ENCODE results near the gene PFKM. TPM values are rescaled to one million over a fixed set of nuclear protein-coding genes. Genes with fewer than 3 reads are reported as not detected.

Gene PFKM
- total RNA-seq, 1 donor from 2014 or later, result 60.9 TPM

- Mint-ChIP-seq H3K27ac (ENCODE audit: unreplicated experiment) (no peak overlapping the region), H3K27me3 (ENCODE audit: low read depth) (no peaks in the 10 kb centered on the region), H3K4me3 (ENCODE audit: unreplicated experiment) (no peak overlapping the region), H3K9me3 (ENCODE audit: low read depth) (peaks cover 8% of the 10 kb centered on the region), H3K4me1 (ENCODE audit: low read depth) (no peaks in the 10 kb centered on the region), H3K36me3 (ENCODE audit: low read depth) (peaks cover 32% of the 10 kb centered on the region)
- TF ChIP-seq CTCF (IDR thresholded peaks at IDR 0.05), result no peak
- no peak for DNase-seq (ENCODE audit: low spot score)
Measured at GRCh38 chr12:48074266-48074665, 44.9 kb upstream of the PFKM start.

- Mint-ChIP-seq H3K27me3 (ENCODE audit: low read depth) (no peaks in the 10 kb centered on the region), H3K4me3 (ENCODE audit: unreplicated experiment) (no peak overlapping the region), H3K9me3 (ENCODE audit: low read depth) (peaks cover 8% of the 10 kb centered on the region), H3K36me3 (ENCODE audit: low read depth) (peaks cover 20% of the 10 kb centered on the region), H3K27ac (ENCODE audit: unreplicated experiment) (no peak overlapping the region), H3K4me1 (ENCODE audit: low read depth) (no peaks in the 10 kb centered on the region)
- DNase-seq (ENCODE audit: low spot score), result no peak
- no peak for TF ChIP-seq CTCF (IDR thresholded peaks at IDR 0.05)
Measured at GRCh38 chr12:48075832-48076231, 43.3 kb upstream of the PFKM start.

GRCh38 chr12:48077111-48077510 is 42.1 kb upstream of the PFKM start:
- no peaks in the 10 kb centered on the region for H3K4me1 Mint-ChIP-seq (ENCODE audit: low read depth)
- H3K27ac Mint-ChIP-seq (ENCODE audit: unreplicated experiment), result no peak overlapping the region

GRCh38 chr12:48078901-48079300 is 40.3 kb upstream of the PFKM start:
- H3K27me3 Mint-ChIP-seq (ENCODE audit: low read depth), result no peaks in the 10 kb centered on the region
- DNase-seq (ENCODE audit: low spot score), result no peak
- H3K4me3 Mint-ChIP-seq (ENCODE audit: unreplicated experiment), result no peak overlapping the region
- H3K4me1 Mint-ChIP-seq (ENCODE audit: low read depth), result no peaks in the 10 kb centered on the region
- peaks cover 17% of the 10 kb centered on the region for H3K36me3 Mint-ChIP-seq (ENCODE audit: low read depth)
- H3K9me3 Mint-ChIP-seq (ENCODE audit: low read depth), result peaks cover 8% of the 10 kb centered on the region
- H3K27ac Mint-ChIP-seq (ENCODE audit: unreplicated experiment), result no peak overlapping the region
- no peak for TF ChIP-seq CTCF (IDR thresholded peaks at IDR 0.05)

More at GRCh38 chr12:48077111-48077510, 42.1 kb upstream of the PFKM start:
- peaks cover 19% of the 10 kb centered on the region for H3K36me3 Mint-ChIP-seq (ENCODE audit: low read depth)
- no peak for TF ChIP-seq CTCF (IDR thresholded peaks at IDR 0.05)
- no peak overlapping the region for H3K4me3 Mint-ChIP-seq (ENCODE audit: unreplicated experiment)
- no peak for DNase-seq (ENCODE audit: low spot score)
- H3K27me3 Mint-ChIP-seq (ENCODE audit: low read depth), result no peaks in the 10 kb centered on the region
- H3K9me3 Mint-ChIP-seq (ENCODE audit: low read depth), result peaks cover 8% of the 10 kb centered on the region

- H3K9me3 Mint-ChIP-seq (ENCODE audit: low read depth), result peaks cover 8% of the 10 kb centered on the region
- no peaks in the 10 kb centered on the region for H3K4me1 Mint-ChIP-seq (ENCODE audit: low read depth)
- H3K36me3 Mint-ChIP-seq (ENCODE audit: low read depth), result peaks cover 17% of the 10 kb centered on the region
- no peak for DNase-seq (ENCODE audit: low spot score)
- H3K27me3 Mint-ChIP-seq (ENCODE audit: low read depth), result no peaks in the 10 kb centered on the region
- H3K27ac Mint-ChIP-seq (ENCODE audit: unreplicated experiment), result no peak overlapping the region
- no peak for TF ChIP-seq CTCF (IDR thresholded peaks at IDR 0.05)
- no peak overlapping the region for H3K4me3 Mint-ChIP-seq (ENCODE audit: unreplicated experiment)
Measured at GRCh38 chr12:48080285-48080684, 38.9 kb upstream of the PFKM start.
